DND-41 (cell line): ENCODE results near the gene MICAL3.

Experiments
- ATAC-seq: fragments of 200-7000 bp; cut with Tn5 transposase; 3 replicates; pipeline ENCODE4 v1.9.1; 2021; ENCODE audit warnings: low read depth; ENCODE audit not compliant: insufficient read depth
- DNase-seq: peaks from one replicate; pipeline ENCODE4 v3.0.0-alpha.2; 2020
- H2AFZ ChIP-seq: 2 replicates; pipeline ENCODE4 v1.6.0; 2012; ENCODE audit warnings: low read depth, low read length
- H3K27ac ChIP-seq: 2 replicates; pipeline ENCODE4 v1.5.1; 2012; ENCODE audit warnings: low read length, inconsistent platforms
- H3K27me3 ChIP-seq: fragments of 200-600 bp; sonication (generic); 2 replicates; pipeline ENCODE4 v1.6.0; 2012; ENCODE audit warnings: low read length, mild to moderate bottlenecking, inconsistent platforms; ENCODE audit not compliant: insufficient read depth, poor library complexity
- H3K36me3 ChIP-seq: 2 replicates; pipeline ENCODE4 v1.5.1; 2012; ENCODE audit warnings: low read length, inconsistent platforms; ENCODE audit not compliant: insufficient read depth
- H3K4me1 ChIP-seq: 2 replicates; pipeline ENCODE4 v1.5.1; 2012; ENCODE audit warnings: mild to moderate bottlenecking, low read length; ENCODE audit not compliant: insufficient read depth
- H3K4me2 ChIP-seq: 2 replicates; pipeline ENCODE4 v1.6.0; 2012; ENCODE audit warnings: mild to moderate bottlenecking, moderate library complexity, low read length, inconsistent platforms; ENCODE audit not compliant: insufficient read depth
- H3K4me3 ChIP-seq, 2 experiments: fragments of 200-600 bp in 1 of 2; shearing (Covaris generic) in 1 of 2; 2 replicates each; pipeline ENCODE4 v1.5.1; 2012 to 2016; ENCODE audit warnings: inconsistent platforms in 2 of 2, low read length in 2 of 2, mild to moderate bottlenecking in 2 of 2, low read depth in 1 of 2, moderate library complexity in 1 of 2
- H3K79me2 ChIP-seq: 2 replicates; pipeline ENCODE4 v1.6.0; 2012; ENCODE audit warnings: low read length, inconsistent platforms; ENCODE audit not compliant: insufficient read depth
- H3K9ac ChIP-seq: 2 replicates; pipeline ENCODE4 v1.6.0; 2012; ENCODE audit warnings: low read depth, mild to moderate bottlenecking, inconsistent platforms, low read length, moderate library complexity
- H3K9me3 ChIP-seq: 2 replicates; pipeline ENCODE4 v1.5.1; 2012; ENCODE audit warnings: low read length, moderate library complexity, mild to moderate bottlenecking, inconsistent platforms; ENCODE audit not compliant: insufficient read depth, severe bottlenecking
- H4K20me1 ChIP-seq: 2 replicates; pipeline ENCODE4 v1.6.0; 2012; ENCODE audit warnings: low read length; ENCODE audit not compliant: insufficient read depth
- CTCF ChIP-seq: IDR thresholded peaks from 2 replicates; pipeline ENCODE4 v1.5.1; 2012; ENCODE audit warnings: borderline replicate concordance, low read length, moderate library complexity, mild to moderate bottlenecking; ENCODE audit not compliant: poor library complexity, severe bottlenecking; ENCODE audit errors: extremely low read depth
- EZH2 ChIP-seq: IDR thresholded peaks from 3 replicates; pipeline ENCODE4 v1.6.1; 2012; ENCODE audit warnings: borderline replicate concordance, low read depth, mild to moderate bottlenecking, moderate library complexity, low read length, inconsistent platforms; ENCODE audit not compliant: severe bottlenecking

The MICAL3 gene

GRCh38 chr22:17898375-17898774 is 126.0 kb downstream of the MICAL3 start:
- H3K36me3 ChIP-seq, result peaks cover 55% of the 10 kb centered on the region
- H4K20me1 ChIP-seq, result peaks cover 9% of the 10 kb centered on the region
- no peaks in the 10 kb centered on the region for H3K27me3 ChIP-seq
- no peaks in the 10 kb centered on the region for H3K79me2 ChIP-seq
- no peaks in the 10 kb centered on the region for H3K4me1 ChIP-seq
- H2AFZ ChIP-seq, result no peak overlapping the region
- no peak for ATAC-seq
- TF ChIP-seq EZH2 (no peak), CTCF (no peak)
- H3K4me3 ChIP-seq, result no peak overlapping the region
- no peak for DNase-seq
- no peaks in the 10 kb centered on the region for H3K9me3 ChIP-seq
- no peak overlapping the region for H3K9ac ChIP-seq
- no peak overlapping the region for H3K4me2 ChIP-seq
- H3K27ac ChIP-seq, result no peak overlapping the region

GRCh38 chr22:17897858-17898257 is 126.5 kb downstream of the MICAL3 start:
- peaks cover 58% of the 10 kb centered on the region for H3K36me3 ChIP-seq
- H3K9me3 ChIP-seq, result no peaks in the 10 kb centered on the region
- H3K4me1 ChIP-seq, result no peaks in the 10 kb centered on the region
- H3K9ac ChIP-seq, result no peak overlapping the region
- no peak overlapping the region for H3K4me2 ChIP-seq
- ATAC-seq, result no peak
- H3K27me3 ChIP-seq, result no peaks in the 10 kb centered on the region
- no peak overlapping the region for H3K27ac ChIP-seq
- DNase-seq, result no peak
- no peaks in the 10 kb centered on the region for H3K79me2 ChIP-seq
- H4K20me1 ChIP-seq, result peaks cover 5% of the 10 kb centered on the region; the same call in 1 of the 2 replicates
- H2AFZ ChIP-seq, result no peak overlapping the region
- H3K4me3 ChIP-seq, result no peak overlapping the region
- no peak for TF ChIP-seq CTCF
- TF ChIP-seq EZH2, result no peak

- H3K4me2 ChIP-seq, result no peak overlapping the region
- H3K27me3 ChIP-seq, result no peaks in the 10 kb centered on the region
- ATAC-seq (no peak), DNase-seq (no peak)
- H4K20me1 ChIP-seq, result peaks cover 3% of the 10 kb centered on the region; the same call in 1 of the 2 replicates
- no peaks in the 10 kb centered on the region for H3K79me2 ChIP-seq
- H3K4me1 ChIP-seq, result no peaks in the 10 kb centered on the region
- H3K27ac ChIP-seq, result no peak overlapping the region
- H3K36me3 ChIP-seq, result peaks cover 59% of the 10 kb centered on the region
- no peak for TF ChIP-seq EZH2
- TF ChIP-seq CTCF, result no peak
- no peak overlapping the region for H2AFZ ChIP-seq
- H3K4me3 ChIP-seq, result no peak overlapping the region
- H3K9ac ChIP-seq, result no peak overlapping the region
- no peaks in the 10 kb centered on the region for H3K9me3 ChIP-seq
Measured at GRCh38 chr22:17897426-17897825, 126.9 kb downstream of the MICAL3 start.

GRCh38 chr22:17896586-17896985 is 127.8 kb downstream of the MICAL3 start:
- H3K4me3 ChIP-seq, result no peak overlapping the region
- 0 out of 2 replicates have a peak, but pooled peaks cover 3% of the 10 kb centered on the region for H4K20me1 ChIP-seq
- peaks cover 55% of the 10 kb centered on the region for H3K36me3 ChIP-seq
- TF ChIP-seq EZH2 (no peak), CTCF (peak; percentile 13)
- no peak overlapping the region for H3K4me2 ChIP-seq
- H3K27ac ChIP-seq, result no peak overlapping the region
- no peak for DNase-seq
- no peaks in the 10 kb centered on the region for H3K79me2 ChIP-seq
- H3K9me3 ChIP-seq, result no peaks in the 10 kb centered on the region
- no peaks in the 10 kb centered on the region for H3K4me1 ChIP-seq
- no peak overlapping the region for H2AFZ ChIP-seq
- no peak overlapping the region for H3K9ac ChIP-seq
- no peaks in the 10 kb centered on the region for H3K27me3 ChIP-seq
- ATAC-seq, result no peak
